ENCODE data around the gene GP1BB. TPM values are rescaled to one million over a fixed set of nuclear protein-coding genes. Genes with fewer than 3 reads are reported as not detected.

The GP1BB gene
- total RNA-seq, 4 donors from 2014 or later = 1.5 to 6.6 (median 3.1) TPM

DNA sequence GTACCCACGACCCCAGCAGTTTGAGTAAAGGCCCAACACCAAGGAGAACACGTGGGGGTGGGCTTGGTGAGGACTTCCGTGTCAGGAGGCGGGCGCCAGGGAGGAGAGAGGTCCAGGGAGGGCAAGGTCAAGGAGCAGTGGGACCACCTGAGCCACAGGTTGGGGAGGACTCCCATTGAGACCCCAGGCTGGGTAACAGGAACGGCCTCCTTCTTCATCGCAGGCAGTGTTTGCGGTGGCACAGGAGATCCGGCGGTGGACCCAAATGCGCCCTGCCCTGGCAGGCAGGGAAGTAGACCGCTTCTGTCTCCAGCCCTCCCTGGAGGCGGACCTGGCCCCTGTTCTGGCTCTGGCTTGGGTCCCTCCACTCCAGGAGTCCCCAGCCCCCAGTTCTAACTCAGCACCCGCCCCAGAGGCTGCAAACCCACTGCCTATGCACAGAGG is 31.4 kb downstream of the GP1BB start:
- Histone ChIP-seq H3K27ac (no peak overlapping the region), H3K9me3 (no peaks in the 10 kb centered on the region), H3K4me1 (peaks cover 11 to 27% of the 10 kb centered on the region in 2 donors), H3K36me3 (no peaks in the 10 kb centered on the region), H3K4me3 (replicated peaks in 1 of 3) (no peak overlapping the region), H3K27me3 (peaks cover 31% of the 10 kb centered on the region)
- no peak for TF ChIP-seq POLR2A (IDR thresholded peaks at IDR 0.05)
- TF ChIP-seq, protein P1, sequence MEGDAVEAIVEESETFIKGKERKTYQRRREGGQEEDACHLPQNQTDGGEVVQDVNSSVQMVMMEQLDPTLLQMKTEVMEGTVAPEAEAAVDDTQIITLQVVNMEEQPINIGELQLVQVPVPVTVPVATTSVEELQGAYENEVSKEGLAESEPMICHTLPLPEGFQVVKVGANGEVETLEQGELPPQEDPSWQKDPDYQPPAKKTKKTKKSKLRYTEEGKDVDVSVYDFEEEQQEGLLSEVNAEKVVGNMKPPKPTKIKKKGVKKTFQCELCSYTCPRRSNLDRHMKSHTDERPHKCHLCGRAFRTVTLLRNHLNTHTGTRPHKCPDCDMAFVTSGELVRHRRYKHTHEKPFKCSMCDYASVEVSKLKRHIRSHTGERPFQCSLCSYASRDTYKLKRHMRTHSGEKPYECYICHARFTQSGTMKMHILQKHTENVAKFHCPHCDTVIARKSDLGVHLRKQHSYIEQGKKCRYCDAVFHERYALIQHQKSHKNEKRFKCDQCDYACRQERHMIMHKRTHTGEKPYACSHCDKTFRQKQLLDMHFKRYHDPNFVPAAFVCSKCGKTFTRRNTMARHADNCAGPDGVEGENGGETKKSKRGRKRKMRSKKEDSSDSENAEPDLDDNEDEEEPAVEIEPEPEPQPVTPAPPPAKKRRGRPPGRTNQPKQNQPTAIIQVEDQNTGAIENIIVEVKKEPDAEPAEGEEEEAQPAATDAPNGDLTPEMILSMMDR (IDR thresholded peaks at IDR 0.05) = no peak
- no peak for DNase-seq
- intact Hi-C loops (cut with DNase I) = no loop called here
- 59 to 76% methylated on average over 7 to 12 of the region's 14 CpGs for WGBS, 2 donors

DNA sequence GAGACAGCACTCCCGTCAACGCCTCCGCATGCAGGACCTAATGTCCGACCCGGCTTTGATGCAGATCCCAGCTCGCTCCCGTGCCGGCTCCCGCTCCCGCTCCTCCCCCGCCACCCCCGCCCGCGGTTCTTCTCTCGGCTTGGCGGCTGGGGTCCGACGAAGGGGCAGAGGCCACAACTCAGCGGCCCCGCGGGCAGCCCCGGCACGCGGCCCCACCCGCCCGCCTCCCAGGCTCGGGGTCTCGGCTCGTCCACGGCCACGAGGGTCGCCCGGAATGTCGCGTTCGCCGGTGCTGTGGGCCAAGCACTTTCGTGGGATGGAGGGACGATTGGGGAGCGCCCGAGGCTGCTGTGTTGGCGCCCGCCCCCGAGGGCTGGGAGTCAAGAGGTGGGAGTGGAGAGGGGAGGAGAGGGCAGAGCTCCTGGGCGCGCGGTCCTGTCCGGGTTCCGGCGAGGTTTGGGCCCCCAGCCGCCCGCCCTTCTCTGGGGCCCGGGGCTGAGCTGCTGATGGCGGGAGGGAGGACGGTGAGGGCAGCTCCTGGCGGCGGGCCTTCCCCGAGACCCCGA is 31.9 kb downstream of the GP1BB start:
- Histone ChIP-seq H3K27me3 (peaks cover 32% of the 10 kb centered on the region), H3K9me3 (no peaks in the 10 kb centered on the region), H3K4me1 (peaks cover 16 to 28% of the 10 kb centered on the region in 2 donors), H3K36me3 (no peaks in the 10 kb centered on the region), H3K4me3 (replicated peaks in 1 of 3) (no peak overlapping the region), H3K27ac (no peak overlapping the region)
- DNase-seq = no peak
- no peak for TF ChIP-seq POLR2A (IDR thresholded peaks at IDR 0.05)
- TF ChIP-seq, protein P1 (IDR thresholded peaks at IDR 0.05) = no peak
- intact Hi-C loops (cut with DNase I) = no loop called here
- 1 to 12% methylated on average over 18 to 24 of the region's 59 CpGs for WGBS, 2 donors

GRCh38 chr22:19755722-19756287 is 32.5 kb downstream of the GP1BB start:
- Histone ChIP-seq H3K9me3 (no peaks in the 10 kb centered on the region), H3K27me3 (peaks cover 32% of the 10 kb centered on the region), H3K27ac (no peak overlapping the region), H3K4me3 (replicated peaks in 1 of 3) (no peak overlapping the region), H3K36me3 (no peaks in the 10 kb centered on the region), H3K4me1 (peaks cover 16 to 28% of the 10 kb centered on the region in 2 donors)
- DNase-seq = no peak
- TF ChIP-seq, protein P1 (IDR thresholded peaks at IDR 0.05) = no peak
- no peak for TF ChIP-seq POLR2A (IDR thresholded peaks at IDR 0.05)
- WGBS, 2 donors = 15 to 22% methylated on average over 19 to 22 of the region's 26 CpGs
- intact Hi-C loops (cut with DNase I) = no loop called here

DNA sequence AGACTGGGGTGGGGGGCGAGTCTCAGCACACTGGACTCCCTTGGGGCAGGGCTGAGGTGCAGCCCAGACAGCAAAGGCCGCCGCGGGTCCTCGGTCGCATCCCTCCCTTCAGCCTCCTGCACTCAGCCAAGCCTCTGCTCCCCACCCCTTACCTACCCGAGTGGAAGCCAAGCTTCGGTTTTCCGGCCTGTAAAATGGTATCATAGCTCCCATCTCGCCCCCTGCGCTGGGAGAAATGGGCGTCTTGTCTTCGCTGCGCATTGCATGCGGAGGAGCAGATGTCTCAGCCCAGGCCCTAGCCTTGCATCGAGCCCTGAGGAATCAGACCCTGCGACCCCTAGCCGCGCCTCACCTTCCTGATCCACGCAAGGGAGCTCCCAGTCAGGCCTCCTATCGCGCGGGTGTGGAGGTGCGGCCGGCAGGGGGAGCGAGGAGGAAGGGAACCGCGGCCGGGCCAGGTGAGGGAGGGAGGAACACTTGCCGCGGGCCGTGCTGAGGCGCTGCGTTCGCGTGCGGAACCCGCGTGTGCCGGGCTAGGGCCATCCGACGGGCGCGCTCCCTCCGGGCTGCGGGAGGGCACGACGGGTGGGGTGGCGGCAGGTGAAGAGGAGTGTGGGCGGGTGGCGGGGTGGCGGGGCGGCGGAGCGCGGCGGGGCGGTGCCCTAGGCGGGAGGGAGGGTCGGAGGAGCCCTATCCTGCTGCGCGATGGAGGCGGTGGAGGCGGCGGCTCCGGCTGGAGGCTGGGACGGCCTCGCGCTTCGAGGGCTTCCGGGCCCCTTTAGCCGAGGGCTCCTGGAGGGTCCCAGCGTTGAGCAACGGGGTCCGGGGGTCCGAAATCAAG is 33.2 kb downstream of the GP1BB start:
- Histone ChIP-seq H3K4me1 (peaks cover 16 to 33% of the 10 kb centered on the region in 2 donors), H3K9me3 (no peaks in the 10 kb centered on the region), H3K36me3 (no peaks in the 10 kb centered on the region), H3K27ac (no peak overlapping the region), H3K27me3 (peaks cover 32% of the 10 kb centered on the region), H3K4me3 (replicated peaks in 1 of 3) (no peak overlapping the region)
- DNase-seq = peak; percentile 63 to 67
- TF ChIP-seq, protein P1 (IDR thresholded peaks at IDR 0.05) = peak in 5 of 6 experiments; percentile 47 to 65 (median 57)
- no peak for TF ChIP-seq POLR2A (IDR thresholded peaks at IDR 0.05)
- 9 to 18% methylated on average over 8 to 27 of the region's 76 CpGs for WGBS, 2 donors
- intact Hi-C loops (cut with DNase I) = no loop called here
